ENCODE data around the gene SLTM.
"Not testable (repeated sequence)": the region's sequence is repeated elsewhere in the genome, so short reads cannot be mapped to it uniquely, and the experiment has no call there.

The SLTM gene

GRCh38 chr15:58933281-58934113, at the start of gene SLTM:
Gene SLTM, minus strand, starts transcription at chr15:58933679. Its CDS starts 114 bp downstream, at chr15:58933565.
- DNase-seq = peak; percentile 86

GRCh38 chr15:58983261-58983660, 49.8 kb upstream of the SLTM start:
- DNase-seq = no peak

DNA sequence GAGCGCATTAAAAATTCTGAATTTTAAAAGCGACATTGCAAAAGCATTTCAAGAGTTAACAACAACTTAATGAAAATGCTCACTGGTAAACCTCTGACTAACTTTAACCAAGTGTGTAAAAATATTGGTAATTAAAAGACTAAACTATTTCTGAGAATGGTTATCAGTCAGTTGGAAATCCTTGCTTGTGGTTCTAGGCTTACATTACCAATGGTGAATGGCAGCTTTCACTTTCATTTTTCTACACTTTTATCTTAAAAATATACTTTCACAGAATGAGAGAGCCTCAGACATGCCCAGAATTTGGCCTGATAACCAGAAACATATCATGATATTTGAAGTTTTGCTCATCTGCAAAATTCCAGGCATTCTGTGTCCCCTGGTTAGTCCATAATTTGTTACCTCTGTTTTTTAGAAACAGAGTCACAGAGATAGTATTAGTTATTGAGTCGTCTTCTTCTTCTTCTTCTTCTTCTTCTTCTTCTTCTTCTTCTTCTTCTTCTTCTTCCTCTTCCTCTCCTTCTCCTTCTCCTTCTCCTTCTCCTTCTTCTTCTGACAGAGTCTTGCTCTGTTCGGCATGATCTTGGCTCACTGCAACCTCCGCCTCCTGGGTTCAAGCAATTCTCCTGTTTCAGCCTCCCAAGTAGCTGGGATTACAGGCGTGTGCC, 48.5 kb upstream of the SLTM start:
- DNase-seq = no peak

GRCh38 chr15:58980351-58980939, 47.0 kb upstream of the SLTM start:
- no peak for DNase-seq

GRCh38 chr15:58977887-58978286, 44.4 kb upstream of the SLTM start:
- no peak for DNase-seq

DNA sequence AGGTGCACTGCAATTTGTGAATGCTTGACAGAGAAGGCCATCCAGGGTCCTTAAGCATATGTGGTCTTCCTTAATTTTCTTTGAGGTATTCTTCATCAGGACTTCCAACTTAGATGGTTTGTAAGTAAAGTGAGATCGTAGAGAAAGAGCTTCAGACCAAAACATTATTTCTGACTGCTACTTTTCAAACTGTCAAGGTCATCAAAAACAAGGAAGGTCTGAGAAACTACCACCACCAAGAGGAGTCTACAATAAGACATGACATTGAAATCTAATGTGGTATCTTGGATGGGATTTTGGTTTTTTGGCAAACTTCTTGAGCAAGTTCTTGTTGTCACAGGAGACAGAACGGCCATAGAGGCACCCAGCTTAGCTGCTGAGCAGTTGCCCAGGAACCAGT, 34.0 kb upstream of the SLTM start:
- no peak for DNase-seq

DNA sequence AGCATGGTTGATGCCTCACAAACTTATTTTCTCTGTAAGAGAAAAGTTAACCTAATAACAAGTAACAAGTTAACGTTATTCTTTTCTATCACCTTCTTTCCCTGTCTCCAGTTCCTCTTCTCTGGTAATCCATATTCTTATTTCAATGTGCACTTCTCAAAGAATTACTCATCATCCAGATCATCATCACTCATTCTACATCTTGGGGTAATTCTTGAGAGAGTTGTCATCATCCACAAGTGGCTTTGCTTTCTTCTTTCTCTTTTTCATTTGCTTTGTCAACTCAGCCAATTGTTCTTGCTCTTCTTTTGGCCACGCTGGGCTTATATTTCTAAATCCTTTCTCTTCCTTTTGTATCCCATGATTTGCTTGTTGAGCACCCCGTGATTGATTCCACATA, 33.2 kb upstream of the SLTM start:
- DNase-seq = no peak

GRCh38 chr15:58962662-58963565, 29.4 kb upstream of the SLTM start:
- DNase-seq = no peak

- no peak for DNase-seq
Measured at GRCh38 chr15:58962136-58962535, 28.7 kb upstream of the SLTM start.

DNA sequence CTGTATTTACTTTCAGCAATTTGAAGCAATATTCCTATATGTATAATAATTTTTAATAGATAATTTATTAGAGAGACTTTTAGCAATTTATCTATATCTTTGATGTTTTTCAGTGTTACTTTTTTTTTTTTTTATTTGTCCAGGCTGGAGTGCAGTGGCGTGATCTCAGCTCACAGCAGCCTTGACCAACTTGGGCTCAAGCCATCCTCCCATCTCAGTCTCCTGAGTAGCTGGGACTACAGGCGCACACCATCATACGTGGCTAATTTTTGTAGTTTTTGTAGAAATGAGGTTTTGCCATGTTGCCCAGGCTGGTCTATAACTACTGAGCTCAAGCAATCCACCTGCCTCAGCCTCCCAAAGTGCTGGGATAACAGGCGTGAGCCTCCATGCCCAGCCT, 25.3 kb upstream of the SLTM start:
- DNase-seq = no peak

GRCh38 chr15:58957101-58957973, 23.9 kb upstream of the SLTM start:
- peak; percentile 13 for DNase-seq

DNA sequence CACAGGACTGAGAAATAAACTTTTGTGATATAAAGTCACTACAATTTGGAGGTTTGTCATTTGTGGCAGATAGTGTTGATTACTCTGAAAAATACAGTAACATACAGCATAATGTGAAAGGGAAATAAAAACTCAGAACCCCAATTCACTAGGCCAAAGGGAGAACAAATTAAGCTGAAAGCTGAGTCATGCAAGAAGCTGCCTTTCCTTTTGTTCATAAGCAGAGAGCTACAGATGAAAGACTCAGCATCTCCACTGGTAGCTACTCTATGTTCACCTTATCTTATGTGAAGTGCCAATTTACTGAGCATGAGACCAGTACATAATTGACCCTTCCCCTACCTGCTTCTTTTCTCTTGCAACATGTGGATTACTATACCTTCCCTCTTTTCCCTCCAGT, 19.3 kb upstream of the SLTM start:
- no peak for DNase-seq

GRCh38 chr15:58951388-58952007, 18.0 kb upstream of the SLTM start:
- no peak for DNase-seq

GRCh38 chr15:58947179-58947578, 13.7 kb upstream of the SLTM start:
- no peak for DNase-seq

DNA sequence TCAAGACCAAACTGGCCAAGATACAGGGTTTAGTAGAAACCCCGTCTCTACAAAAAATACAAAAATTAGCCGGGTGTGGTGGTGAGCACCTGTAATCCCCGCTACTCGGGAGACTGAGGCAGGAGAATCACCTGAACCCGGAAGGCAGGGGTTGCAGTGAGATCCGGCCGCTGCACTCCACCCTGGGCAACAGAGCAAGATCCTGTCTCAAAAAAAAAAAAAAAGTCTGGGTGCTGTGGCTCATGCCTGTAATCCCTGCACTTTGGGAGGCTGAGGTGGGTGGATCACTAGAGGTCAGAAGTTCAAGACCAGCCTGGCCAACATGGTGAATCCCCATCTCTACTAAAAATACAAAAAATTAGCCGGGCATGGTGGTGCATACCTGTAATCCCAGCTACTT, 1.5 kb upstream of the SLTM start:
- DNase-seq = not testable (repeated sequence)

GRCh38 chr15:58934521-58934920, 1.0 kb upstream of the SLTM start:
- DNase-seq = no peak

GRCh38 chr15:58934114-58934447, 602 bp upstream of the SLTM start:
- DNase-seq = no peak

GRCh38 chr15:58932710-58933280, 684 bp downstream of the SLTM start:
- DNase-seq = no peak

- no peak for DNase-seq
Measured at GRCh38 chr15:58931987-58932588, 1.4 kb downstream of the SLTM start.

GRCh38 chr15:58929891-58930416, 3.5 kb downstream of the SLTM start:
- DNase-seq = no peak

DNA sequence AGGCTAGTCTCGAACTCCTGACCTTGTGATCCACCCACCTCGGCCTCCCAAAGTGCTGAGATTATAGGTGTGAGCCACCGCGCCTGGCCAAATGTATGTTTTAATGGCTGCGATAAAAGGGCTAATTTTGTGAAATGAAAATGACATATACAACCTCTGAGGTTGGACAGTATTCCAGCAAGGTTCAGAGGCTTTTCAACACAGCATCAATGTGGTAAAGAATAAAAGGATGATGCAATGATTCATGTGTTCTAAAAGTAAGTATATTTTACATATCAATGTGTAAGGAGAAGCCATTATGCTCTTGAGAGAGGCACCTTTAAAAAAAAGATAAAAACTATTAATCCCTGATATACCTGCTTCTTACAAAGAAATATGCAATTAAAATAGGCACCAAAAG, 6.7 kb downstream of the SLTM start:
- no peak for DNase-seq

Measured in GOT3 (cell line).